Kidney epithelial cell (primary cell): Measurements from ENCODE around the gene KRTAP17-1. TPM values are rescaled to one million over a fixed set of nuclear protein-coding genes. Genes with fewer than 3 reads are reported as not detected.

Experiments
- DNase-seq: peaks from one replicate; pipeline ENCODE4 v3.0.0-alpha.2; 2010; ENCODE audit warnings: low read depth
- H3K27me3 ChIP-seq: 2 replicates; pipeline ENCODE4 v1.6.0; 2011; ENCODE audit warnings: low read length; ENCODE audit not compliant: control insufficient read depth, insufficient read depth
- H3K36me3 ChIP-seq: 2 replicates; pipeline ENCODE4 v1.5.1; 2011; ENCODE audit warnings: low read length; ENCODE audit not compliant: control insufficient read depth, insufficient read depth
- H3K4me3 ChIP-seq: 2 replicates; pipeline ENCODE4 v1.5.1; 2011; ENCODE audit warnings: low read depth, mild to moderate bottlenecking, control low read depth, low read length
- CTCF ChIP-seq: IDR thresholded peaks from 2 replicates; pipeline ENCODE4 v1.5.1; 2011; ENCODE audit warnings: mild to moderate bottlenecking, moderate library complexity, low read length, control low read depth, inconsistent platforms; ENCODE audit not compliant: insufficient read depth, poor library complexity, severe bottlenecking
- total RNA-seq: library from RNA; depleted of rRNA; stranded (reverse); fragments of >200 nt; gene quantifications from 2 replicates; pipeline ENCODE4 v1.2.3, GENCODE V29; 2015

Gene KRTAP17-1
- total RNA-seq, 1 donor from 2014 or later: not detected

- Histone ChIP-seq H3K36me3 (no peaks in the 10 kb centered on the region), H3K4me3 (no peak overlapping the region), H3K27me3 (no peaks in the 10 kb centered on the region)
- DNase-seq: no peak
- TF ChIP-seq CTCF: no peak
Observed at GRCh38 chr17:41304091-41304490, 11.4 kb downstream of the KRTAP17-1 start.

GRCh38 chr17:41302981-41303380, 12.5 kb downstream of the KRTAP17-1 start:
- no peak for DNase-seq
- no peak for TF ChIP-seq CTCF
- Histone ChIP-seq H3K4me3 (no peak overlapping the region), H3K27me3 (no peaks in the 10 kb centered on the region), H3K36me3 (no peaks in the 10 kb centered on the region)

GRCh38 chr17:41301916-41302901, 13.3 kb downstream of the KRTAP17-1 start, which contains the start of gene KRTAP29-1:
Gene KRTAP29-1, minus strand, starts transcription at chr17:41302851. Its CDS starts 0 bp downstream, at chr17:41302851.
- DNase-seq: no peak
- no peaks in the 10 kb centered on the region for H3K36me3 ChIP-seq
- no peaks in the 10 kb centered on the region for H3K27me3 ChIP-seq
- H3K4me3 ChIP-seq: no peak within 1 kb of the TSS
- no peak for TF ChIP-seq CTCF

- Histone ChIP-seq H3K4me3 (no peak overlapping the region), H3K36me3 (no peaks in the 10 kb centered on the region), H3K27me3 (no peaks in the 10 kb centered on the region)
- TF ChIP-seq CTCF: no peak
- DNase-seq: no peak
Observed at GRCh38 chr17:41301204-41301790, 14.2 kb downstream of the KRTAP17-1 start.

- no peak for TF ChIP-seq CTCF
- no peak overlapping the region for H3K4me3 ChIP-seq
- no peaks in the 10 kb centered on the region for H3K36me3 ChIP-seq
- H3K27me3 ChIP-seq: no peaks in the 10 kb centered on the region
- no peak for DNase-seq
Observed at GRCh38 chr17:41298458-41299135, 16.9 kb downstream of the KRTAP17-1 start.
